ENCODE data around the gene NALCN. TPM values are rescaled to one million over a fixed set of nuclear protein-coding genes. Genes with fewer than 3 reads are reported as not detected.

The NALCN gene
- total and polyA plus RNA-seq, 4 donors = 0.09 to 0.92 (median 0.18) TPM

DNA sequence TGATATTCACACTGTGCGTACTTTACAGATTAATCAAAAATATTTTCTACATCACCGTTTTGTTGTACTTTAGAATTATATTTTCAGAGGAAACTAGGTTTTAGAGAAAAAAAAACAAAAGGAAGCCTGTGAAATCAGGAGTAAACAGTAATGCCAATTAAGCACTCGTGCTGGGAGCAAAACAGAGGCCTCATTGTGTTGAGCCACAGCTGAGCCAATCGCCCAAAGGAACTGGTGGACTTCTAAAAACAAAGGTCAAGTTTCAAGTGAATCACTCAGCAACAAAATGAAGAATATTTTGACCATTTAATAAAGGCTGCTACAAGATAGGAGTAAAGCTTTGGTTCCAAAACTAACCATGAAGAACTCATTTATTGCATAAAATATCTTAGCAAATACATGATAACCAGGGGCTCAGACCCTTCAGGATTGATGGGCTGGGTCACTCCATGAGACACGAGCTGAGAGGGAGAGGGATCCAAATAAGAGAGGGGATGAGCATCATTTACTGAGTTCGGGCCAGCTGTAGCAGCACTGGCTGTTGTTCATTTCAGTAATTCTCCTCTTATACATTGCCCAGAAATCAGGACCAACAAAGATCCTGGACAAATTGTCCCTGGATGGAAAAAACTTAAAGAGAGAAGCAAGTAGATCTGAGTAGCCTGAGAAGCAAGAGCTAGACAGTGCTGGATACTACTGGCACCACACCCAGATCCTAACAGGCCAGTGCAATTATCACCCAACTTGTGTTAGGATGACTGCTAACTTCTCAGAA is 8.3 kb upstream of the NALCN start:
- Histone ChIP-seq H3K36me3 (ENCODE audit: control insufficient read depth in 4 of 4, insufficient read depth in 3 of 4, low read depth in 1 of 4, low read length in 3 of 4) (no peaks in the 10 kb centered on the region), H3K9me3 (ENCODE audit: control insufficient read depth in 4 of 4, low read length in 3 of 4) (no peaks in the 10 kb centered on the region), H3K27ac (ENCODE audit: low read depth in 1 of 2, low read length in 2 of 2) (no peak overlapping the region), H3K27me3 (ENCODE audit: control insufficient read depth in 4 of 4, insufficient read depth in 4 of 4, low read length in 3 of 4) (peaks cover 0 to 3% (median 0%) of the 10 kb centered on the region in 4 donors), H3K4me1 (ENCODE audit: control insufficient read depth in 4 of 4, insufficient read depth in 4 of 4, low read length in 3 of 4) (no peaks in the 10 kb centered on the region), H3K4me3 (ENCODE audit: low read depth in 1 of 3, low read length in 3 of 3) (no peak overlapping the region), H3K9ac (ENCODE audit: low read depth in 1 of 2, low read length in 2 of 2) (no peak overlapping the region)
- 46% methylated on average over 6 of the region's 6 CpGs for WGBS
- TF ChIP-seq FOXA2 (IDR thresholded peaks at IDR 0.05) = no peak
- no peak for TF ChIP-seq TAF1 (conservative IDR thresholded peaks at IDR 0.05)
- TF ChIP-seq NR2F2 (IDR thresholded peaks at IDR 0.05) = no peak
- TF ChIP-seq HNF4A (conservative IDR thresholded peaks at IDR 0.05) = no peak
- no peak for TF ChIP-seq YY1 (IDR thresholded peaks at IDR 0.05)
- TF ChIP-seq, protein P1, sequence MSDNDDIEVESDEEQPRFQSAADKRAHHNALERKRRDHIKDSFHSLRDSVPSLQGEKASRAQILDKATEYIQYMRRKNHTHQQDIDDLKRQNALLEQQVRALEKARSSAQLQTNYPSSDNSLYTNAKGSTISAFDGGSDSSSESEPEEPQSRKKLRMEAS (IDR thresholded peaks at IDR 0.05) = no peak
- TF ChIP-seq, protein P2, sequence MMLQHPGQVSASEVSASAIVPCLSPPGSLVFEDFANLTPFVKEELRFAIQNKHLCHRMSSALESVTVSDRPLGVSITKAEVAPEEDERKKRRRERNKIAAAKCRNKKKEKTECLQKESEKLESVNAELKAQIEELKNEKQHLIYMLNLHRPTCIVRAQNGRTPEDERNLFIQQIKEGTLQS (IDR thresholded peaks at IDR 0.05) = no peak
- no peak for TF ChIP-seq RXRA (IDR thresholded peaks at IDR 0.05)
- no peak for TF ChIP-seq JUND (IDR thresholded peaks at IDR 0.05)
- TF ChIP-seq RAD21 (IDR thresholded peaks at IDR 0.05) = no peak
- DNase-seq (ENCODE audit: low spot score) = no peak

DNA sequence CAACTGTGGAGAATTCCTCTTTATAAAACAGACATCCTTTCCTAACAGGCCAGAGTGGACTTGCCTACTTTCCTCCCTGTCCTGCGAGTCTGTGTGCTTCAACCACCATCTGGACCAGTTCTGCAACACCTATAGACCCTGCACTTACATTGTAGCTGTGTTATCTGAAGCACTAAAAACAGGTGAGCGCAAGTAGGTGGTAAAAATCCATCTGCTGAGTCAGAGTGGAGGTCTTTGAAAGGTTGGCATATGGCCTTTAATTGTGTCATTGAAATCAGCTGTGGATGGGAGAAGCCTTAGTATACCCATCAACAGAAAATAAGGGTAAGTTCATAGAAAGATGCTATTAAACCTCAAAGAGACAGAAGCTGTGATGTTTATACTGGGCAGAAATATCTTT is 7.6 kb upstream of the NALCN start:
- Histone ChIP-seq H3K9me3 (ENCODE audit: control insufficient read depth in 4 of 4, low read length in 3 of 4) (no peaks in the 10 kb centered on the region), H3K27me3 (ENCODE audit: control insufficient read depth in 4 of 4, insufficient read depth in 4 of 4, low read length in 3 of 4) (peaks cover 0 to 3% (median 0%) of the 10 kb centered on the region in 4 donors), H3K4me1 (ENCODE audit: control insufficient read depth in 4 of 4, insufficient read depth in 4 of 4, low read length in 3 of 4) (no peaks in the 10 kb centered on the region), H3K4me3 (ENCODE audit: low read depth in 1 of 3, low read length in 3 of 3) (no peak overlapping the region), H3K36me3 (ENCODE audit: control insufficient read depth in 4 of 4, insufficient read depth in 3 of 4, low read depth in 1 of 4, low read length in 3 of 4) (no peaks in the 10 kb centered on the region), H3K27ac (ENCODE audit: low read depth in 1 of 2, low read length in 2 of 2) (no peak overlapping the region), H3K9ac (ENCODE audit: low read depth in 1 of 2, low read length in 2 of 2) (no peak overlapping the region)
- 65% methylated on average over 2 of the region's 2 CpGs for WGBS
- DNase-seq (ENCODE audit: low spot score) = no peak
- no peak for TF ChIP-seq HNF4A (conservative IDR thresholded peaks at IDR 0.05)
- no peak for TF ChIP-seq EGR1 (IDR thresholded peaks at IDR 0.05; ENCODE audit: low read depth in 2 of 2)
- TF ChIP-seq, protein P3, sequence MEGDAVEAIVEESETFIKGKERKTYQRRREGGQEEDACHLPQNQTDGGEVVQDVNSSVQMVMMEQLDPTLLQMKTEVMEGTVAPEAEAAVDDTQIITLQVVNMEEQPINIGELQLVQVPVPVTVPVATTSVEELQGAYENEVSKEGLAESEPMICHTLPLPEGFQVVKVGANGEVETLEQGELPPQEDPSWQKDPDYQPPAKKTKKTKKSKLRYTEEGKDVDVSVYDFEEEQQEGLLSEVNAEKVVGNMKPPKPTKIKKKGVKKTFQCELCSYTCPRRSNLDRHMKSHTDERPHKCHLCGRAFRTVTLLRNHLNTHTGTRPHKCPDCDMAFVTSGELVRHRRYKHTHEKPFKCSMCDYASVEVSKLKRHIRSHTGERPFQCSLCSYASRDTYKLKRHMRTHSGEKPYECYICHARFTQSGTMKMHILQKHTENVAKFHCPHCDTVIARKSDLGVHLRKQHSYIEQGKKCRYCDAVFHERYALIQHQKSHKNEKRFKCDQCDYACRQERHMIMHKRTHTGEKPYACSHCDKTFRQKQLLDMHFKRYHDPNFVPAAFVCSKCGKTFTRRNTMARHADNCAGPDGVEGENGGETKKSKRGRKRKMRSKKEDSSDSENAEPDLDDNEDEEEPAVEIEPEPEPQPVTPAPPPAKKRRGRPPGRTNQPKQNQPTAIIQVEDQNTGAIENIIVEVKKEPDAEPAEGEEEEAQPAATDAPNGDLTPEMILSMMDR (IDR thresholded peaks at IDR 0.05; ENCODE audit: low read depth, low read length, missing input control) = no peak
- no peak for TF ChIP-seq FOXA1 (IDR thresholded peaks at IDR 0.05)
- TF ChIP-seq, protein P4, sequence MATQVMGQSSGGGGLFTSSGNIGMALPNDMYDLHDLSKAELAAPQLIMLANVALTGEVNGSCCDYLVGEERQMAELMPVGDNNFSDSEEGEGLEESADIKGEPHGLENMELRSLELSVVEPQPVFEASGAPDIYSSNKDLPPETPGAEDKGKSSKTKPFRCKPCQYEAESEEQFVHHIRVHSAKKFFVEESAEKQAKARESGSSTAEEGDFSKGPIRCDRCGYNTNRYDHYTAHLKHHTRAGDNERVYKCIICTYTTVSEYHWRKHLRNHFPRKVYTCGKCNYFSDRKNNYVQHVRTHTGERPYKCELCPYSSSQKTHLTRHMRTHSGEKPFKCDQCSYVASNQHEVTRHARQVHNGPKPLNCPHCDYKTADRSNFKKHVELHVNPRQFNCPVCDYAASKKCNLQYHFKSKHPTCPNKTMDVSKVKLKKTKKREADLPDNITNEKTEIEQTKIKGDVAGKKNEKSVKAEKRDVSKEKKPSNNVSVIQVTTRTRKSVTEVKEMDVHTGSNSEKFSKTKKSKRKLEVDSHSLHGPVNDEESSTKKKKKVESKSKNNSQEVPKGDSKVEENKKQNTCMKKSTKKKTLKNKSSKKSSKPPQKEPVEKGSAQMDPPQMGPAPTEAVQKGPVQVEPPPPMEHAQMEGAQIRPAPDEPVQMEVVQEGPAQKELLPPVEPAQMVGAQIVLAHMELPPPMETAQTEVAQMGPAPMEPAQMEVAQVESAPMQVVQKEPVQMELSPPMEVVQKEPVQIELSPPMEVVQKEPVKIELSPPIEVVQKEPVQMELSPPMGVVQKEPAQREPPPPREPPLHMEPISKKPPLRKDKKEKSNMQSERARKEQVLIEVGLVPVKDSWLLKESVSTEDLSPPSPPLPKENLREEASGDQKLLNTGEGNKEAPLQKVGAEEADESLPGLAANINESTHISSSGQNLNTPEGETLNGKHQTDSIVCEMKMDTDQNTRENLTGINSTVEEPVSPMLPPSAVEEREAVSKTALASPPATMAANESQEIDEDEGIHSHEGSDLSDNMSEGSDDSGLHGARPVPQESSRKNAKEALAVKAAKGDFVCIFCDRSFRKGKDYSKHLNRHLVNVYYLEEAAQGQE (IDR thresholded peaks at IDR 0.05) = no peak
- TF ChIP-seq, protein P5, sequence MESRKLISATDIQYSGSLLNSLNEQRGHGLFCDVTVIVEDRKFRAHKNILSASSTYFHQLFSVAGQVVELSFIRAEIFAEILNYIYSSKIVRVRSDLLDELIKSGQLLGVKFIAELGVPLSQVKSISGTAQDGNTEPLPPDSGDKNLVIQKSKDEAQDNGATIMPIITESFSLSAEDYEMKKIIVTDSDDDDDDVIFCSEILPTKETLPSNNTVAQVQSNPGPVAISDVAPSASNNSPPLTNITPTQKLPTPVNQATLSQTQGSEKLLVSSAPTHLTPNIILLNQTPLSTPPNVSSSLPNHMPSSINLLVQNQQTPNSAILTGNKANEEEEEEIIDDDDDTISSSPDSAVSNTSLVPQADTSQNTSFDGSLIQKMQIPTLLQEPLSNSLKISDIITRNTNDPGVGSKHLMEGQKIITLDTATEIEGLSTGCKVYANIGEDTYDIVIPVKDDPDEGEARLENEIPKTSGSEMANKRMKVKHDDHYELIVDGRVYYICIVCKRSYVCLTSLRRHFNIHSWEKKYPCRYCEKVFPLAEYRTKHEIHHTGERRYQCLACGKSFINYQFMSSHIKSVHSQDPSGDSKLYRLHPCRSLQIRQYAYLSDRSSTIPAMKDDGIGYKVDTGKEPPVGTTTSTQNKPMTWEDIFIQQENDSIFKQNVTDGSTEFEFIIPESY (IDR thresholded peaks at IDR 0.05) = no peak
- TF ChIP-seq, protein P2 (IDR thresholded peaks at IDR 0.05) = no peak
- TF ChIP-seq, protein P1 (IDR thresholded peaks at IDR 0.05) = no peak
- no peak for TF ChIP-seq SP1 (IDR thresholded peaks at IDR 0.05)
- TF ChIP-seq NR2F2 (IDR thresholded peaks at IDR 0.05) = no peak
- no peak for TF ChIP-seq RAD21 (IDR thresholded peaks at IDR 0.05)
- TF ChIP-seq JUND (IDR thresholded peaks at IDR 0.05) = no peak

All from liver (tissue), 9 donors.